ENCODE data around the gene TUBA4A. TPM values are rescaled to one million over a fixed set of nuclear protein-coding genes. Genes with fewer than 3 reads are reported as not detected.

The TUBA4A gene
- total and polyA plus RNA-seq, 2 of the 4 experiments (the other 2 are of a cell fraction), result 21.9 to 35.6 TPM

GRCh38 chr2:219221957-219222518 lies 31.7 kb downstream of the TUBA4A start:
- in situ Hi-C loops (cut with MboI; ENCODE audit: low sequenced_read_pairs) (no loop called here), intact Hi-C loops (cut with micrococcal nuclease) (no loop called here), dilution Hi-C loops (cut with HindIII; ENCODE audit: low sequenced_read_pairs, unreplicated experiment) (no loop called here)
- no peak for TF ChIP-seq CTCF (conservative IDR thresholded peaks at IDR 0.05; ENCODE audit: low read depth, low read length)
- no peaks in the 10 kb centered on the region for H3K9me1 ChIP-seq (ENCODE audit: insufficient read depth, low read length)
- H3K18ac ChIP-seq (ENCODE audit: low read depth, low read length), result no peak overlapping the region
- no peak overlapping the region for H4K8ac ChIP-seq (ENCODE audit: low read depth in 2 of 2, low read length in 2 of 2)
- H4K20me1 ChIP-seq (ENCODE audit: insufficient read depth, low read length), result peaks cover 3% of the 10 kb centered on the region
- no peak overlapping the region for H3K56ac ChIP-seq (ENCODE audit: extremely low read depth, insufficient read depth, low read length)
- no peak overlapping the region for H3K4ac ChIP-seq (ENCODE audit: low read depth, low read length)
- ChIA-PET CTCF (no interaction called here), POLR2A (ENCODE audit: unreplicated experiment) (no interaction called here)
- peaks cover 57% of the 10 kb centered on the region for H3K36me3 ChIP-seq (ENCODE audit: control insufficient read depth, insufficient read depth, low read length)
- no peak overlapping the region for H4K5ac ChIP-seq (ENCODE audit: low read depth, low read length)
- no peak overlapping the region for H3K23ac ChIP-seq (ENCODE audit: low read depth, low read length)
- no peak overlapping the region for H4K91ac ChIP-seq (ENCODE audit: insufficient read depth, low read depth, low read length)
- no peak overlapping the region for H2BK120ac ChIP-seq (ENCODE audit: low read depth, low read length)
- H3K4me1 ChIP-seq (ENCODE audit: control insufficient read depth, insufficient read depth, low read length), result peaks cover 5% of the 10 kb centered on the region; the same call in 1 of the 2 replicates
- no peak overlapping the region for H3K27ac ChIP-seq (ENCODE audit: insufficient read depth, low read length)
- no peak overlapping the region for H3K4me2 ChIP-seq (ENCODE audit: low read depth, low read length)
- H3K9ac ChIP-seq (ENCODE audit: low read depth, low read length), result no peak overlapping the region
- no peak overlapping the region for H2AK5ac ChIP-seq (ENCODE audit: low read depth, low read length)
- DNase-seq (no peak), ATAC-seq (ENCODE audit: low read depth) (no peak)
- WGBS, 2 experiments (ENCODE audit: extremely low coverage in 2 of 2, insufficient read length in 1 of 2), result 92% methylated on average over 8 of the region's 16 CpGs; no CpG with 5 or more reads in 1 of the 2 experiments
- no peak overlapping the region for H2BK5ac ChIP-seq (ENCODE audit: low read depth, low read length, poor library complexity, severe bottlenecking)
- H3K79me1 ChIP-seq (ENCODE audit: low read depth in 1 of 2, low read length in 2 of 2), result peaks cover 7 to 15% of the 10 kb centered on the region in 2 experiments; a peak in 3 of 4 replicates
- no peaks in the 10 kb centered on the region for H3K27me3 ChIP-seq (ENCODE audit: control insufficient read depth, insufficient read depth, low read length)
- H2BK20ac ChIP-seq (ENCODE audit: low read depth, low read length), result no peak overlapping the region
- no peak overlapping the region for H2AK9ac ChIP-seq (replicated peaks; ENCODE audit: low read depth, low read length, poor library complexity)
- H2AFZ ChIP-seq (replicated peaks; ENCODE audit: low read length, poor library complexity), result no peak overlapping the region
- no TSS peak for BruUV-seq (replicated peaks)
- H3K14ac ChIP-seq (replicated peaks; ENCODE audit: low read depth, low read length), result no peak overlapping the region
- no peak overlapping the region for H3K4me3 ChIP-seq (ENCODE audit: insufficient read depth, low read depth, low read length)
- H2BK15ac ChIP-seq (ENCODE audit: low read depth, low read length), result no peak overlapping the region
- no peaks in the 10 kb centered on the region for H3K9me3 ChIP-seq (ENCODE audit: control insufficient read depth, insufficient read depth, low read length)

Data from IMR-90 (cell line).